ENCODE measurements around the gene HLA-DPA1. TPM values are rescaled to one million over a fixed set of nuclear protein-coding genes. Genes with fewer than 3 reads are reported as not detected.
A peak's percentile ranks its signal among the peaks of the same experiment; 100 is the strongest.

HLA-DPA1 gene
- total and polyA plus RNA-seq, 10 of the 15 experiments (the other 5 are each of a cell fraction or from before 2014, with no cell fraction given), result 508 to 1,640 (median 829) TPM

DNA sequence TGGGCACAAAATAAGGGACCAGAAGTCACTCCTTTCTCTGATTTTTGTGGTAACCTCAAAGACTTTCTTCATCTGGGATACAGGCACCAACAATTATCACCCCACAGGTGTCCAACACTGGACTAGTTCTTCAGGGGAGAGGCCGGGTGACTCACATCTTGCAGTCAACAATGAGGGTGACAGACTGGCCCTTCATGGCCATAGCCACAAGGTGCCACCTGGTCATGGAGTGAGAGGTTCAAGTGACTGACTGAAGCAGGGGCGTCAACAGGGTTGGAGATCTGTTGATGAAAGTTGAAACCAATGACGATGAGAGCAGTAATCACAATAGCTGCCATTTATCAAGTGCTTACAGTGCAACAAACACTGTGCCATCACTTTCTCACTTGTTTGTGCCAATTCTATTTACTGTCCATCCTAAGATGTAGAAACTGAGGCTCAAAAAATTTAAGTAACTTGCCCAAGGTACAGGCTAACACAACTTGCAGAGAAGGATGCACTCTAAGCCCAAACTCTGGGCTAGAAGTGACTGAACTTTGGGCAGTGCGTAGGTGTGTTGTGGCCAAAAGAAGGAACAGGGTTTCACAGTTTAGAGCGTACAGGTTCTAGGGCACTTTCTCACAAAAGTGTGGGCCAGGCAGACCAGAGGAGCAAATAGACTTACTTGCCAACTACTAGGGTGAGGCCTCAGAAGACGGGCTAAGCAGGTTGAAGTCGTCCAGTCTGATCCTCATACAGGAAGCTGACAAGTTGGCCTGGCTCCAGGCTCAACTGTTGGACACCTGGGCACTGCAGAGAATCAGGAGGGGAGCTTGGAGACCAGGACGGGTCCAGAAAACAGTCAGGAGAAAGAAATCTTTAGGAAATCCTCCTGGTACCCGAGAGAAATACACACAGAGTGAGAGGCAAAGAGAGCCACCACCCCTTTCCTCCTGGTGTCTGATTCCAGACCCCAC, 32.7 kb upstream of the HLA-DPA1 start:
- ATAC-seq (peak; percentile 59), FAIRE-seq (no peak), DNase-seq (ENCODE audit: low read depth, low spot score) (no peak)
- SMC1A ChIA-PET (ENCODE audit: uncharacterized antibody, unreplicated experiment), result interaction anchor here (0.7 to 1.1 kb wide), 2 partner anchors 9 to 91 kb away, joined by 3 read pairs; no protein-coding TSS in a partner anchor
- Histone ChIP-seq H3K4me1 (ENCODE audit: control insufficient read depth, insufficient read depth, low read length) (peaks cover 4% of the 10 kb centered on the region), H3K9me3 (replicated peaks; ENCODE audit: control insufficient read depth, insufficient read depth, low read length) (peaks cover 2% of the 10 kb centered on the region; the same call in 2 of the 3 replicates), H3K9ac (ENCODE audit: control insufficient read depth, insufficient read depth, low read length) (no peak overlapping the region), H3K4me2 (ENCODE audit: control insufficient read depth, insufficient read depth) (no peak overlapping the region), H3K79me2 (ENCODE audit: control insufficient read depth, insufficient read depth, low read length) (no peaks in the 10 kb centered on the region), H4K20me1 (ENCODE audit: control insufficient read depth, insufficient read depth) (no peaks in the 10 kb centered on the region), H3K36me3 (ENCODE audit: control insufficient read depth in 2 of 2, insufficient read depth in 2 of 2, low read length in 1 of 2) (no peaks in the 10 kb centered on the region), H2AFZ (ENCODE audit: control insufficient read depth, low read depth, low read length) (no peak overlapping the region), H3K4me3 (no peak overlapping the region), H3K27ac (ENCODE audit: control insufficient read depth, insufficient read depth) (no peak overlapping the region), H3K27me3 (replicated peaks in 1 of 2; ENCODE audit: control insufficient read depth in 2 of 2, insufficient read depth in 2 of 2, low read length in 1 of 2) (no peaks in the 10 kb centered on the region; a peak in 1 of 4 replicates)
- TF ChIP-seq DPF2 (IDR thresholded peaks at IDR 0.05) (0 out of 2 replicates have a peak, but pooled peaks have one; percentile 28), RUNX3 (IDR thresholded peaks at IDR 0.05; ENCODE audit: low read length) (peak; percentile 76), POLR2AphosphoS5 (IDR thresholded peaks at IDR 0.05; ENCODE audit: low read length) (no peak), SPI1 (IDR thresholded peaks at IDR 0.05; ENCODE audit: borderline replicate concordance, insufficient read depth, low read depth, low read length) (peak; percentile 60), EGR1 (IDR thresholded peaks at IDR 0.05; ENCODE audit: borderline replicate concordance in 1 of 2, low read depth in 2 of 2, low read length in 2 of 2) (peak in 1 of 2 experiments; percentile 46; a peak in 1 of 3 replicates)
- TF ChIP-seq, protein P1, sequence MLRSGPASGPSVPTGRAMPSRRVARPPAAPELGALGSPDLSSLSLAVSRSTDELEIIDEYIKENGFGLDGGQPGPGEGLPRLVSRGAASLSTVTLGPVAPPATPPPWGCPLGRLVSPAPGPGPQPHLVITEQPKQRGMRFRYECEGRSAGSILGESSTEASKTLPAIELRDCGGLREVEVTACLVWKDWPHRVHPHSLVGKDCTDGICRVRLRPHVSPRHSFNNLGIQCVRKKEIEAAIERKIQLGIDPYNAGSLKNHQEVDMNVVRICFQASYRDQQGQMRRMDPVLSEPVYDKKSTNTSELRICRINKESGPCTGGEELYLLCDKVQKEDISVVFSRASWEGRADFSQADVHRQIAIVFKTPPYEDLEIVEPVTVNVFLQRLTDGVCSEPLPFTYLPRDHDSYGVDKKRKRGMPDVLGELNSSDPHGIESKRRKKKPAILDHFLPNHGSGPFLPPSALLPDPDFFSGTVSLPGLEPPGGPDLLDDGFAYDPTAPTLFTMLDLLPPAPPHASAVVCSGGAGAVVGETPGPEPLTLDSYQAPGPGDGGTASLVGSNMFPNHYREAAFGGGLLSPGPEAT (IDR thresholded peaks at IDR 0.05; ENCODE audit: low read depth), result no peak
- TF ChIP-seq, protein P2, sequence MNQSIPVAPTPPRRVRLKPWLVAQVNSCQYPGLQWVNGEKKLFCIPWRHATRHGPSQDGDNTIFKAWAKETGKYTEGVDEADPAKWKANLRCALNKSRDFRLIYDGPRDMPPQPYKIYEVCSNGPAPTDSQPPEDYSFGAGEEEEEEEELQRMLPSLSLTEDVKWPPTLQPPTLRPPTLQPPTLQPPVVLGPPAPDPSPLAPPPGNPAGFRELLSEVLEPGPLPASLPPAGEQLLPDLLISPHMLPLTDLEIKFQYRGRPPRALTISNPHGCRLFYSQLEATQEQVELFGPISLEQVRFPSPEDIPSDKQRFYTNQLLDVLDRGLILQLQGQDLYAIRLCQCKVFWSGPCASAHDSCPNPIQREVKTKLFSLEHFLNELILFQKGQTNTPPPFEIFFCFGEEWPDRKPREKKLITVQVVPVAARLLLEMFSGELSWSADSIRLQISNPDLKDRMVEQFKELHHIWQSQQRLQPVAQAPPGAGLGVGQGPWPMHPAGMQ (IDR thresholded peaks at IDR 0.05; ENCODE audit: borderline replicate concordance), result no peak
- RAD21 ChIA-PET (ENCODE audit: unreplicated experiment), result interaction anchor here (1.4 kb wide), 1 partner anchor 44 kb away, joined by 4 read pairs; no protein-coding TSS in a partner anchor
- WGBS (ENCODE audit: insufficient coverage, insufficient replicate concordance, low lambda C conversion rate, missing lambda C conversion rate), result 21% methylated on average over 9 of the region's 9 CpGs
- CTCF ChIA-PET, result interaction anchor here (1.3 kb wide), 1 partner anchor 43 kb away, joined by 3 read pairs; no protein-coding TSS in a partner anchor
- in situ Hi-C loops (cut with MboI) (no loop called here), intact Hi-C loops (cut with micrococcal nuclease; ENCODE audit: unreplicated experiment) (no loop called here)
- POLR2A ChIA-PET, result interaction anchor here (1.2 kb wide), 2 partner anchors 30 to 32 kb away, joined by 3 read pairs; partner anchors contain the start of gene HLA-DPA1
- no TSS peak for BruUV-seq (replicated peaks)

All from GM12878 (cell line).